Measurements from ENCODE around the gene KIAA0930.

DNA sequence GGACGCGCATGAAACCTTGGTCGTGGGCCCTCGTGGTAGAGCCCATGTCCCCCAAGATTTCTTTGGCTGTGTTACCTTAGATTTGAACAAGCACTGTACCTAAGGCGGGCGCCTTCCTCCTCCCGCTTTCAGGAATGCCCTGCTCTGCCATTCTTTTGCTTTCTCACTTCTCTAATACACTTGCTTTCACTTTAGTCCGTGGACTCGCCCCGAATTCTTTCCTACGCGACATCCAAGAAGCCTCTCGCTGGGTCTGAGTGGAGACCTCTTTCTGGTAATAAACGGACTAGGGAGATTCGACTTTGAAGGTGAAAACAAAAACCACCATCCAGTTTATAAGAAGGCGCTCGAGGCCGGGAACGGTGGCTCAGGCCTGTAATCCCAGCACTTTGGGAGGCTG lies 78.2 kb downstream of the KIAA0930 start:
- TF ChIP-seq POLR2A (IDR thresholded peaks at IDR 0.05; ENCODE audit: low read length) (no peak), GATA1 (IDR thresholded peaks at IDR 0.05; ENCODE audit: low read depth, low read length) (no peak)

Data from erythroblast (primary cell).